ENCODE measurements around the gene XPO1. TPM values are rescaled to one million over a fixed set of nuclear protein-coding genes. Genes with fewer than 3 reads are reported as not detected.
"Not testable (repeated sequence)": the region's sequence is repeated elsewhere in the genome, so short reads cannot be mapped to it uniquely, and the experiment has no call there.

The XPO1 gene
- total and polyA plus RNA-seq, 2 experiments from 2014 or later: 80.6 to 160 TPM

- H3K4me3 ChIP-seq: no peak overlapping the region
- no peaks in the 10 kb centered on the region for H3K27me3 ChIP-seq
- no peak overlapping the region for H3K27ac ChIP-seq
- TF ChIP-seq CTCF (IDR thresholded peaks at IDR 0.05; ENCODE audit: low read depth, low read length): no peak
- H3K9me3 ChIP-seq (ENCODE audit: low read depth): no peaks in the 10 kb centered on the region
- no peaks in the 10 kb centered on the region for H3K36me3 ChIP-seq
- no peak for DNase-seq (ENCODE audit: low read depth in 1 of 2, low spot score in 1 of 2)
- H3K4me1 ChIP-seq (ENCODE audit: low read depth): no peaks in the 10 kb centered on the region
These were observed 12.4 kb upstream of the XPO1 start for GRCh38 chr2:61550375-61551209.

- Histone ChIP-seq H3K27me3 (no peaks in the 10 kb centered on the region), H3K27ac (no peak overlapping the region), H3K4me3 (no peak overlapping the region), H3K36me3 (no peaks in the 10 kb centered on the region), H3K4me1 (ENCODE audit: low read depth) (no peaks in the 10 kb centered on the region), H3K9me3 (ENCODE audit: low read depth) (no peaks in the 10 kb centered on the region)
- no peak for TF ChIP-seq CTCF (IDR thresholded peaks at IDR 0.05; ENCODE audit: low read depth, low read length)
- no peak for DNase-seq (ENCODE audit: low read depth in 1 of 2, low spot score in 1 of 2)
These were observed 11.4 kb upstream of the XPO1 start for GRCh38 chr2:61549546-61549945.

GRCh38 chr2:61543062-61543461 lies 4.9 kb upstream of the XPO1 start:
- Histone ChIP-seq H3K4me3 (no peak overlapping the region), H3K27me3 (no peaks in the 10 kb centered on the region), H3K27ac (no peak overlapping the region), H3K36me3 (no peaks in the 10 kb centered on the region), H3K4me1 (ENCODE audit: low read depth) (peaks cover 4% of the 10 kb centered on the region), H3K9me3 (ENCODE audit: low read depth) (no peaks in the 10 kb centered on the region)
- no peak for DNase-seq (ENCODE audit: low read depth in 1 of 2, low spot score in 1 of 2)
- TF ChIP-seq CTCF (IDR thresholded peaks at IDR 0.05; ENCODE audit: low read depth, low read length): no peak

GRCh38 chr2:61540167-61540566 lies 2.0 kb upstream of the XPO1 start:
- H3K36me3 ChIP-seq; DNase-seq (ENCODE audit: low read depth in 1 of 2, low spot score in 1 of 2); H3K4me3 ChIP-seq; H3K27me3 ChIP-seq; H3K4me1 ChIP-seq (ENCODE audit: low read depth); H3K9me3 ChIP-seq (ENCODE audit: low read depth); H3K27ac ChIP-seq: not testable (repeated sequence)

GRCh38 chr2:61538920-61539520 lies 864 bp upstream of the XPO1 start:
- peak in 1 of 2 donors; percentile 39 for DNase-seq (ENCODE audit: low read depth in 1 of 2, low spot score in 1 of 2)
- H3K27ac ChIP-seq: peak overlapping the region; percentile 97
- H3K9me3 ChIP-seq (ENCODE audit: low read depth): no peaks in the 10 kb centered on the region
- no peaks in the 10 kb centered on the region for H3K27me3 ChIP-seq
- peaks cover 13% of the 10 kb centered on the region for H3K4me1 ChIP-seq (ENCODE audit: low read depth)
- no peaks in the 10 kb centered on the region for H3K36me3 ChIP-seq
- H3K4me3 ChIP-seq: peak overlapping the region; percentile 92
- TF ChIP-seq CTCF (IDR thresholded peaks at IDR 0.05; ENCODE audit: low read depth, low read length): no peak

GRCh38 chr2:61537950-61538199 lies 281 bp downstream of the XPO1 start:
- Histone ChIP-seq H3K27me3 (no peaks in the 10 kb centered on the region), H3K27ac (peak overlapping the region; percentile 97), H3K9me3 (ENCODE audit: low read depth) (no peaks in the 10 kb centered on the region), H3K4me1 (ENCODE audit: low read depth) (peaks cover 13% of the 10 kb centered on the region), H3K36me3 (no peaks in the 10 kb centered on the region), H3K4me3 (peak overlapping the region; percentile 92)
- TF ChIP-seq CTCF (IDR thresholded peaks at IDR 0.05; ENCODE audit: low read depth, low read length): no peak
- DNase-seq (ENCODE audit: low read depth in 1 of 2, low spot score in 1 of 2): no peak
